ENCODE results near the gene FBXW12. TPM values are rescaled to one million over a fixed set of nuclear protein-coding genes. Genes with fewer than 3 reads are reported as not detected.

Gene FBXW12
- polyA plus RNA-seq, 1 of the 3 experiments (the other 2 are of a cell fraction), result 0.07 TPM

GRCh38 chr3:48369693-48370332 is 2.2 kb upstream of the FBXW12 start:
- POLR2A ChIA-PET, result no interaction called here
- DNase-seq, result no peak
- TF ChIP-seq NRF1 (IDR thresholded peaks at IDR 0.05; ENCODE audit: low read depth, low read length) (no peak), TEAD4 (IDR thresholded peaks at IDR 0.05; ENCODE audit: borderline replicate concordance, insufficient read depth) (no peak)
- TF ChIP-seq, protein P1, sequence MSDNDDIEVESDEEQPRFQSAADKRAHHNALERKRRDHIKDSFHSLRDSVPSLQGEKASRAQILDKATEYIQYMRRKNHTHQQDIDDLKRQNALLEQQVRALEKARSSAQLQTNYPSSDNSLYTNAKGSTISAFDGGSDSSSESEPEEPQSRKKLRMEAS (IDR thresholded peaks at IDR 0.05; ENCODE audit: low read depth), result no peak

DNA sequence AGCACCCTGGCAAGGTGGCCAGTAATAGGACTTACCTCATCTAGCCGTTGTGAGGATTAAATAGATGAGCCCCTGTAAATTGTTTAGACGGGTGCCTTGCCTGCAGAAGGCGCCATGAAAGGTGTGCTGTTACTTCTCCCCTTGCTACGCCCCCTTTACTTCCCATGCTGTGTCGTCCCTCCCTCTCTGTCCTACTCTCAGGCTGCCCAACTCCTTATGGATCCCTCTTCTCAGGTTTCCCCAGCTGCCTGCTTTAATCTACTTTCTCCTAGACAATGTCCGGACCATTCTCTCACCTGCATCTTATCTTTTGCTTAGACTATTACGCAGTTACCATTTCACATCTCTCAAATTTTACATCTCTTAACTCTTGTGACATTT is 1.7 kb upstream of the FBXW12 start:
- Histone ChIP-seq H3K9me2 (no peaks in the 10 kb centered on the region), H3K9ac (no peak overlapping the region), H3K79me2 (ENCODE audit: insufficient read depth) (no peaks in the 10 kb centered on the region), H4K20me1 (ENCODE audit: insufficient read depth) (no peaks in the 10 kb centered on the region), H3K4me1 (ENCODE audit: control insufficient read depth in 1 of 2, insufficient read depth in 2 of 2, low read depth in 1 of 2, low read length in 1 of 2) (peaks cover 0 to 33% of the 10 kb centered on the region in 2 experiments; a peak in 1 of 4 replicates), H3K36me3 (replicated peaks in 1 of 2; ENCODE audit: control insufficient read depth in 1 of 2, insufficient read depth in 2 of 2, low read length in 1 of 2) (no peaks in the 10 kb centered on the region), H3K4me3 (ENCODE audit: low read depth in 2 of 2, low read length in 1 of 2) (no peak overlapping the region), H3K27me3 (ENCODE audit: insufficient read depth) (no peaks in the 10 kb centered on the region), H3K9me3 (no peaks in the 10 kb centered on the region), H2AFZ (ENCODE audit: low read depth) (no peak overlapping the region), H3F3A (replicated peaks; ENCODE audit: insufficient read depth) (no peaks in the 10 kb centered on the region), H3K27ac (ENCODE audit: low read depth in 2 of 2, low read length in 1 of 2) (no peak overlapping the region), H3K4me2 (no peak overlapping the region)
- no peak for DNase-seq
- ChIA-PET POLR2A (no interaction called here), CTCF (no interaction called here)
- TF ChIP-seq, protein P2, sequence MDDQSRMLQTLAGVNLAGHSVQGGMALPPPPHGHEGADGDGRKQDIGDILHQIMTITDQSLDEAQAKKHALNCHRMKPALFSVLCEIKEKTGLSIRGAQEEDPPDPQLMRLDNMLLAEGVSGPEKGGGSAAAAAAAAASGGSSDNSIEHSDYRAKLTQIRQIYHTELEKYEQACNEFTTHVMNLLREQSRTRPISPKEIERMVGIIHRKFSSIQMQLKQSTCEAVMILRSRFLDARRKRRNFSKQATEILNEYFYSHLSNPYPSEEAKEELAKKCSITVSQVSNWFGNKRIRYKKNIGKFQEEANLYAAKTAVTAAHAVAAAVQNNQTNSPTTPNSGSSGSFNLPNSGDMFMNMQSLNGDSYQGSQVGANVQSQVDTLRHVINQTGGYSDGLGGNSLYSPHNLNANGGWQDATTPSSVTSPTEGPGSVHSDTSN (IDR thresholded peaks at IDR 0.05), result no peak
- TF ChIP-seq NFIC (IDR thresholded peaks at IDR 0.05; ENCODE audit: borderline replicate concordance), result no peak
- no peak for TF ChIP-seq TCF12 (IDR thresholded peaks at IDR 0.05)
- TF ChIP-seq EP300 (IDR thresholded peaks at IDR 0.05; ENCODE audit: borderline replicate concordance in 1 of 2, low read depth in 1 of 2, low read length in 1 of 2), result no peak
- no peak for TF ChIP-seq JUND (IDR thresholded peaks at IDR 0.05)
- TF ChIP-seq SIN3A (IDR thresholded peaks at IDR 0.05; ENCODE audit: borderline replicate concordance, low read depth, low read length), result no peak
- no peak for TF ChIP-seq FOXM1 (IDR thresholded peaks at IDR 0.05; ENCODE audit: low read depth)
- TF ChIP-seq, protein P3, sequence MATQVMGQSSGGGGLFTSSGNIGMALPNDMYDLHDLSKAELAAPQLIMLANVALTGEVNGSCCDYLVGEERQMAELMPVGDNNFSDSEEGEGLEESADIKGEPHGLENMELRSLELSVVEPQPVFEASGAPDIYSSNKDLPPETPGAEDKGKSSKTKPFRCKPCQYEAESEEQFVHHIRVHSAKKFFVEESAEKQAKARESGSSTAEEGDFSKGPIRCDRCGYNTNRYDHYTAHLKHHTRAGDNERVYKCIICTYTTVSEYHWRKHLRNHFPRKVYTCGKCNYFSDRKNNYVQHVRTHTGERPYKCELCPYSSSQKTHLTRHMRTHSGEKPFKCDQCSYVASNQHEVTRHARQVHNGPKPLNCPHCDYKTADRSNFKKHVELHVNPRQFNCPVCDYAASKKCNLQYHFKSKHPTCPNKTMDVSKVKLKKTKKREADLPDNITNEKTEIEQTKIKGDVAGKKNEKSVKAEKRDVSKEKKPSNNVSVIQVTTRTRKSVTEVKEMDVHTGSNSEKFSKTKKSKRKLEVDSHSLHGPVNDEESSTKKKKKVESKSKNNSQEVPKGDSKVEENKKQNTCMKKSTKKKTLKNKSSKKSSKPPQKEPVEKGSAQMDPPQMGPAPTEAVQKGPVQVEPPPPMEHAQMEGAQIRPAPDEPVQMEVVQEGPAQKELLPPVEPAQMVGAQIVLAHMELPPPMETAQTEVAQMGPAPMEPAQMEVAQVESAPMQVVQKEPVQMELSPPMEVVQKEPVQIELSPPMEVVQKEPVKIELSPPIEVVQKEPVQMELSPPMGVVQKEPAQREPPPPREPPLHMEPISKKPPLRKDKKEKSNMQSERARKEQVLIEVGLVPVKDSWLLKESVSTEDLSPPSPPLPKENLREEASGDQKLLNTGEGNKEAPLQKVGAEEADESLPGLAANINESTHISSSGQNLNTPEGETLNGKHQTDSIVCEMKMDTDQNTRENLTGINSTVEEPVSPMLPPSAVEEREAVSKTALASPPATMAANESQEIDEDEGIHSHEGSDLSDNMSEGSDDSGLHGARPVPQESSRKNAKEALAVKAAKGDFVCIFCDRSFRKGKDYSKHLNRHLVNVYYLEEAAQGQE (IDR thresholded peaks at IDR 0.05; ENCODE audit: low read depth, low read length), result no peak
- TF ChIP-seq TAF1 (IDR thresholded peaks at IDR 0.05; ENCODE audit: borderline replicate concordance, low read depth, low read length), result no peak
- TF ChIP-seq GATA2 (CRISPR knock-in tag; IDR thresholded peaks at IDR 0.05), result no peak
- TF ChIP-seq GABPA (IDR thresholded peaks at IDR 0.05; ENCODE audit: low read depth), result no peak
- TF ChIP-seq, protein P1 (IDR thresholded peaks at IDR 0.05; ENCODE audit: low read depth), result no peak
- TF ChIP-seq CHD2 (IDR thresholded peaks at IDR 0.05; ENCODE audit: low read length, partially characterized antibody), result no peak
- TF ChIP-seq, protein P4, sequence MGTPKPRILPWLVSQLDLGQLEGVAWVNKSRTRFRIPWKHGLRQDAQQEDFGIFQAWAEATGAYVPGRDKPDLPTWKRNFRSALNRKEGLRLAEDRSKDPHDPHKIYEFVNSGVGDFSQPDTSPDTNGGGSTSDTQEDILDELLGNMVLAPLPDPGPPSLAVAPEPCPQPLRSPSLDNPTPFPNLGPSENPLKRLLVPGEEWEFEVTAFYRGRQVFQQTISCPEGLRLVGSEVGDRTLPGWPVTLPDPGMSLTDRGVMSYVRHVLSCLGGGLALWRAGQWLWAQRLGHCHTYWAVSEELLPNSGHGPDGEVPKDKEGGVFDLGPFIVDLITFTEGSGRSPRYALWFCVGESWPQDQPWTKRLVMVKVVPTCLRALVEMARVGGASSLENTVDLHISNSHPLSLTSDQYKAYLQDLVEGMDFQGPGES (IDR thresholded peaks at IDR 0.05; ENCODE audit: low read depth, low read length), result no peak
- no peak for TF ChIP-seq MXI1 (IDR thresholded peaks at IDR 0.05; ENCODE audit: low read depth, low read length)
- WGBS (ENCODE audit: low lambda C conversion rate), result 75% methylated on average over 7 of the region's 7 CpGs

More at GRCh38 chr3:48369693-48370332, 2.2 kb upstream of the FBXW12 start:
- WGBS (ENCODE audit: low lambda C conversion rate), result 47% methylated on average over 6 of the region's 7 CpGs
- no peaks in the 10 kb centered on the region for H3K36me3 ChIP-seq (replicated peaks in 1 of 2; ENCODE audit: control insufficient read depth in 1 of 2, insufficient read depth in 2 of 2, low read length in 1 of 2)
- no peak overlapping the region for H3K4me2 ChIP-seq
- H2AFZ ChIP-seq (ENCODE audit: low read depth), result no peak overlapping the region
- H3K9ac ChIP-seq, result no peak overlapping the region
- H3K27me3 ChIP-seq (ENCODE audit: insufficient read depth), result no peaks in the 10 kb centered on the region
- no peaks in the 10 kb centered on the region for H4K20me1 ChIP-seq (ENCODE audit: insufficient read depth)
- no peaks in the 10 kb centered on the region for H3K9me3 ChIP-seq
- peaks cover 0 to 33% of the 10 kb centered on the region in 2 experiments; a peak in 1 of 4 replicates for H3K4me1 ChIP-seq (ENCODE audit: control insufficient read depth in 1 of 2, insufficient read depth in 2 of 2, low read depth in 1 of 2, low read length in 1 of 2)
- no peak overlapping the region for H3K4me3 ChIP-seq (ENCODE audit: low read depth in 2 of 2, low read length in 1 of 2)
- CTCF ChIA-PET, result interaction anchor here (1.0 kb wide), 1 partner anchor 10 kb away, joined by 3 read pairs; no protein-coding TSS in a partner anchor
- H3K9me2 ChIP-seq, result no peaks in the 10 kb centered on the region
- no peak overlapping the region for H3K27ac ChIP-seq (ENCODE audit: low read depth in 2 of 2, low read length in 1 of 2)
- no peaks in the 10 kb centered on the region for H3F3A ChIP-seq (replicated peaks; ENCODE audit: insufficient read depth)
- H3K79me2 ChIP-seq (ENCODE audit: insufficient read depth), result no peaks in the 10 kb centered on the region

All from SK-N-SH (cell line).